GM18519 (cell line): ENCODE measurements around the gene HOXA13.

Source experiments
- ATAC-seq: cut with Tn5 transposase; IDR thresholded peaks from one replicate; pipeline ENCODE4 v1.9.1; 2021; ENCODE audit warnings: mild to moderate bottlenecking, moderate library complexity; ENCODE audit not compliant: unreplicated experiment, low FRiP score

HOXA13 gene

DNA sequence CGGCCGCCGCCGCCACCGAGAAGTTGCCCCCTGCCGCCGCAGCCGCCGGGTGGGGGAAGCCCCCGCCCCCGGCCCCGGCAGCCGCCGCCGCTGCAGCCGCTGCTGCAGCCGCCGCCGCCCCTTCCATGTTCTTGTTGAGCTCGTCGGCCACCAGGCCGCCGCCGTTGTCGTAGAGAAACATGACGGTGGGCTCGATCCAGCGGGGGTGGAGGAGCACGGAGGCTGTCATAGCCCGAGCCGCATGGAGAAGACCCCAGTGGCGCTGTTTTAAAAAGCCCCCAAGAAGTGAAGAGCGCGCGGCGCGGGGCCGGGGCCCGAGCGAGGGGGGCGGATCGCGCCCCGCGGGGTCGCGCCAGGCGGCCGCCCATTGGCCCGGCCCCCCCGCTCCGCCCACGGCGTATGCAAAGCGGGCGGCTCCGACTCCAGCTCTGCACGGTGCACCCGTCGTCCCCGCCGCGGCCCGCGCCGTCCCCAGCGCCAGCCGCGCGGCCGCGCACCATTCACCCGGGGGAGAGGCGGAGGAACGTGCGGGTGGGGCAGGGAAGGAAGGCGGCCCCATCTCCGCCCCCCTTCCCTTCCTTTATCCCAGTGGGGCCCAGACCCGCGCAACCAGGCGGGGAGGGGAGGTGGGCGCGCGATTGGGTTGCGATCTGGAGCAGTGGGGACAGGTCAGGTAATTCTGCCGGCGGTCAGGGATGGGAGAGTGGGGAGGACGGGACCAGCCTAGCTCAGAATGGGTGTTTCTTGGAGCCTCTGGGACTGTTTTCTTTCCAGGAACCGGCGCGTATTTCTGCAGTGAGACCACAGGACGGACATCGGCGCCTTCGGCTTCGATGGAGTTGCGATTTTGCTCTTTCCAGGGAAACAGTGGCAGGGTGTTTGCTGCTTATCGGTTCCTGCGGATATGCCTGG lies at the start of gene HOXA13:
HOXA13 (minus strand) TSS at position 243 of the 912 bp plus-strand sequence; CDS start at position 229, 14 bp downstream.
- no peak for ATAC-seq

GRCh38 chr7:27248911-27249723 lies 49.2 kb upstream of the HOXA13 start:
- ATAC-seq, result no peak

- ATAC-seq, result no peak
These were observed 48.5 kb upstream of the HOXA13 start for GRCh38 chr7:27248427-27248806.

- ATAC-seq, result no peak
These were observed 47.8 kb upstream of the HOXA13 start for GRCh38 chr7:27247452-27248426.

DNA sequence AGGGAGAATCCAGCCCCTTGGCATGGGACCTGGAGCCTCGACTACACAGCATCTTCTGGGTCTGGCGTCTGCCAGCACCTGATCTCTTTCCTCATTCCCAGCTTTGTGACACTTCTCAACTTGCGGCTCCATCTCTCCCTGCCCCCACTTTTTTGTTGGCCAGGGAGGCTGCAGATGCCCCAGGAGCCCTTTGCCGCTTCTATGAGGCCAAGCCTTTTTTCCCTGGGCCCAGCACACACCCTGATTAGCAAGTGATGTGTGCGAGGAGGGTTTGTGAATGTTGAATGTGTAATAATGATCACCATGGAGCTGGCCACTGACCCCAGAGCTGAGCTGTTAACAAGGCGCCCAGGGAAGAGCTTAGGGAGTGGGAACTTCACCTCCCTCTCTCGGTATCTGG lies 47.1 kb upstream of the HOXA13 start:
- no peak for ATAC-seq

GRCh38 chr7:27245798-27246691 lies 46.2 kb upstream of the HOXA13 start:
- ATAC-seq, result no peak

GRCh38 chr7:27245124-27245797 lies 45.4 kb upstream of the HOXA13 start:
- no peak for ATAC-seq

DNA sequence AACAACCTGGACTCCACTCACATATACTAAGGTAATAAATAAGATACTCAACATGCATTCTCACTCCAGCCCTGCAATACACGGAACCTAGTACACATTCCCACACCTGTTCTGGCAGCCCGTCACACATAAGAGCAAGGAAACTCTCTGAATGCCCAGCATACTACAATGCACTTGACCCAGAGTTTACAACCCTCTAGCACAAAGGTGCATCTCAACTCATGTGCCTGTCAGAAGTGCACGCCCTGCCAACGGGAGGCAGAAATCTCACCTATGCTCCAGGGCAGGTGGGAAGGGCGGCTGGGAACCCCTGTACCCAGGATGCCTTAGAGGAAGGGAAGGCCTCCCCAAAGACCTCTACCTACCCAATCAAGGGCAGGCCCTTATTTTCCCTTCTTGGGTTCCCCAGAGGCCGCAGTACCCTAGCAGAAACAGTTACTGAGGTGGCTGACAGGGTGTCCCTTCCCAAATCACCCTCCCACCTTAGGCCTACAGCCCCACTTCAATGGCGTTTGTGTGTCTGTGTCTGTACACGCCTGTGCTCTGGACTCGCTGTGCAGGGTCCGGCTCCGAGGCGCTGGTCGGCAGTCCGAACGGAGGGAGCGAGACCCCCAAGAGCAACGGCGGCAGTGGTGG lies 44.7 kb upstream of the HOXA13 start:
- no peak for ATAC-seq

DNA sequence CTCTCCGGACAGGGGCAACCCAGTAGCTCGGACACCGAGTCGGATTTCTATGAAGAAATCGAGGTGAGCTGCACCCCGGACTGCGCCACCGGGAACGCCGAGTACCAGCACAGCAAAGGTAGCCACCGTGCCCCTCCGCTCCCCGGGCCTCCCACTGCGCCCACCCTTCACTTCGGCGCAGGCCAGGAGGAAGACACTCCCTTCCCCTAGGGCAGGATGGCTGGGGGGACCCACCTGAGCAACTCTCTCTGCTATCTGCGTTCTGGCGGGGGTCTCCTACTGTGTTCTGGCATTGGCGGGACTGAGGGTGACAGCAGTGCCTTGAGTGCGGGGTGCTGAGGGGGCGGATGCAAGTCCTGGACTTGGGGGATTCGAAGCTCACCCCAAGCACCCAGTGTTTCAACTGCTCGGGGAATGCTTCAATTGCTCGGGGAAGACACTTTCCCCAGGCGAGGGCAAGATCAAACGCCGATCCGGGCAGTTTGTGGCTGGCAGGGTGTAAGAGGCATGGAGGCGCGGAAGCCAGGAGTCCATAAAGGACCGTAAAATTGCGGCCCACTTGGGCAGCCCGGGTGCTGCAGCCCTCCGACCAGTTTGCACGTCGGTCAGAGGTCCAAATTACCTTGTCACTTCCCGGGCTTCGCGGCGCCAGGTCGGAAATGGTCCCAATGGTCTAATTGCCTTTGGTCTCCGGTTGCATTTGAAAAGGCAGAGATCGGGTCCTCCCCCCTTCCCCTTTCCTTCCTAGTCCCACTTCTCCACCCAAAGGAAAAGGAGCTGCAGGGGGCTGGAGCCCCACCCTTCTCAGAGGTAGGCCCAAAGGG lies 43.7 kb upstream of the HOXA13 start:
- no peak for ATAC-seq

- ATAC-seq, result no peak
These were observed 42.9 kb upstream of the HOXA13 start, which contains the start of gene EVX1 for GRCh38 chr7:27242555-27243339. TSS of gene EVX1 (plus strand) at chr7:27242802. CDS start at chr7:27243031, 229 bp downstream.

- ATAC-seq, result no peak
These were observed 42.3 kb upstream of the HOXA13 start for GRCh38 chr7:27242154-27242553.

DNA sequence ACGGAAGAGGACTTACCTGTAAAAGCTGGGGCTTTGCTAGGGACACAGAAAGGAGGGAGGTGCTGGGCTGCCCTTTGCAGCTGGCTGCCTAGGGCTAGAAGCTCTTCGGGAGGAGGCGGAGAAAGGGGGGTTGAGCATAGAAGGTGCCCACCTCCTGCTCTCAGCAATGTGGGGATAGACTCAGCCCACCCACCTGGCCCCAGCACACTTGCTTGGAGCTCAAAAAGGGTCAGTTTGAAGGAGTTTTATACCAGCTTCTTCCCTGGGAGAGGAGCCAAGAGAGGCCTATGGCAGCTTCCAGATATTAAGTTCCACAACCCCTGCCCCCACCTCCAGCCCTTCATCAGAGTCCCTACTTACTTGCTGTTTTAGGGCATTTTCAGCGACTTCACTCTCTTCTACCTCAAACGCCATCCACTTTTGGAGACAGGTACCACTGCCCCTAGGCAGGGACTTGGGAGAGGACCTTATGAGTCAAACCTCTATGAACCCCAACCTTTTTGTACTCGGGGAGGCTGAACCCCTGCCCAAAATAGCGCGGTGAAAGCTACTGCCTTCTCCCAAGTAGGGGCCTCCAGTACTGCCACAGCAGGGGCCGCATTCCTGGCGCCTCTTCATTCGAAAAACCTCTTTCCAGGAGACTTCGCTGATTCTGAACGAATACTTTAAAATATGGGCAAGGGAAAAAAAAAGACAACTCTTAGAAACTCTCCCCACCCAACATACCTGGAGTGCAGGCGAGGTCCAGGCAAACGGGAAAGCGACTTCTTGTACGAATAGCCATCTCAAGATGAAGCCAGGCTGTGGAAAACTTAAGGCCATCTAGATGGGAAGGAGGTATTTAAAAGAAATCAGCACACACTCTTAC lies 41.5 kb upstream of the HOXA13 start:
- ATAC-seq, result no peak

GRCh38 chr7:27240015-27240731 lies 40.3 kb upstream of the HOXA13 start:
- no peak for ATAC-seq

GRCh38 chr7:27239387-27240014 lies 39.6 kb upstream of the HOXA13 start:
- ATAC-seq, result no peak

- no peak for ATAC-seq
These were observed 39.1 kb upstream of the HOXA13 start for GRCh38 chr7:27238979-27239386.
